ENCODE results near the gene ABCB9.

The ABCB9 gene

GRCh38 chr12:122891661-122892525, 74.4 kb downstream of the ABCB9 start:
- DNase-seq (ENCODE audit: low read depth), result peak; percentile 73

GRCh38 chr12:122889761-122890520, 76.3 kb downstream of the ABCB9 start:
- no peak for DNase-seq (ENCODE audit: low read depth)
- no peak for TF ChIP-seq CTCF (conservative IDR thresholded peaks at IDR 0.05; ENCODE audit: low read length)
- no peak overlapping the region for H3K4me3 ChIP-seq (ENCODE audit: low read length)

More at GRCh38 chr12:122891661-122892525, 74.4 kb downstream of the ABCB9 start:
- H3K4me3 ChIP-seq (ENCODE audit: low read length), result peak overlapping the region; percentile 28
- no peak for TF ChIP-seq CTCF (conservative IDR thresholded peaks at IDR 0.05; ENCODE audit: low read length)

GRCh38 chr12:122888232-122888752, 78.0 kb downstream of the ABCB9 start:
- peak; percentile 54 for DNase-seq (ENCODE audit: low read depth)
- TF ChIP-seq CTCF (conservative IDR thresholded peaks at IDR 0.05; ENCODE audit: low read length), result no peak
- no peak overlapping the region for H3K4me3 ChIP-seq (ENCODE audit: low read length)

GRCh38 chr12:122887819-122888212, 78.4 kb downstream of the ABCB9 start:
- no peak overlapping the region for H3K4me3 ChIP-seq (ENCODE audit: low read length)
- DNase-seq (ENCODE audit: low read depth), result no peak
- no peak for TF ChIP-seq CTCF (conservative IDR thresholded peaks at IDR 0.05; ENCODE audit: low read length)

- no peak overlapping the region for H3K4me3 ChIP-seq (ENCODE audit: low read length)
- DNase-seq (ENCODE audit: low read depth), result no peak
- TF ChIP-seq CTCF (conservative IDR thresholded peaks at IDR 0.05; ENCODE audit: low read length), result no peak
These were observed 79.1 kb downstream of the ABCB9 start for GRCh38 chr12:122886851-122887818.

GRCh38 chr12:122886161-122886560, 80.1 kb downstream of the ABCB9 start:
- TF ChIP-seq CTCF (conservative IDR thresholded peaks at IDR 0.05; ENCODE audit: low read length), result no peak
- H3K4me3 ChIP-seq (ENCODE audit: low read length), result no peak overlapping the region
- no peak for DNase-seq (ENCODE audit: low read depth)
